Measurements from ENCODE around the gene DMRT3.

The DMRT3 gene

GRCh38 chr9:970151-970996 lies 6.1 kb upstream of the DMRT3 start:
- DNase-seq (ENCODE audit: low spot score): no peak

GRCh38 chr9:971901-972500 lies 4.5 kb upstream of the DMRT3 start:
- no peak for DNase-seq (ENCODE audit: low spot score)

- no peak for DNase-seq (ENCODE audit: low spot score)
Observed at GRCh38 chr9:972501-973294, 3.8 kb upstream of the DMRT3 start.

GRCh38 chr9:973295-973834 lies 3.1 kb upstream of the DMRT3 start:
- DNase-seq (ENCODE audit: low spot score): no peak

- DNase-seq (ENCODE audit: low spot score): no peak
Observed at GRCh38 chr9:974031-974995, 2.1 kb upstream of the DMRT3 start.

- no peak for DNase-seq (ENCODE audit: low spot score)
Observed at GRCh38 chr9:974996-975739, 1.3 kb upstream of the DMRT3 start.

GRCh38 chr9:975740-976257 lies 656 bp upstream of the DMRT3 start:
- no peak for DNase-seq (ENCODE audit: low spot score)

GRCh38 chr9:976943-977837 lies 735 bp downstream of the DMRT3 start:
- DNase-seq (ENCODE audit: low spot score): no peak

GRCh38 chr9:977838-978830 lies 1.7 kb downstream of the DMRT3 start:
- DNase-seq (ENCODE audit: low spot score): no peak

- no peak for DNase-seq (ENCODE audit: low spot score)
Observed at GRCh38 chr9:979983-980382, 3.5 kb downstream of the DMRT3 start.

- no peak for DNase-seq (ENCODE audit: low spot score)
Observed at GRCh38 chr9:980640-981039, 4.2 kb downstream of the DMRT3 start.

GRCh38 chr9:981491-981898 lies 5.0 kb downstream of the DMRT3 start:
- no peak for DNase-seq (ENCODE audit: low spot score)

GRCh38 chr9:982394-983230 lies 6.2 kb downstream of the DMRT3 start:
- DNase-seq (ENCODE audit: low spot score): no peak

- DNase-seq (ENCODE audit: low spot score): no peak
Observed at GRCh38 chr9:994005-994404, 17.6 kb downstream of the DMRT3 start.

- no peak for DNase-seq (ENCODE audit: low spot score)
Observed at GRCh38 chr9:995192-995591, 18.7 kb downstream of the DMRT3 start.

GRCh38 chr9:995781-996180 lies 19.3 kb downstream of the DMRT3 start:
- DNase-seq (ENCODE audit: low spot score): no peak
